ENCODE results near the gene RNF225.
"Not testable (repeated sequence)": the region's sequence is repeated elsewhere in the genome, so short reads cannot be mapped to it uniquely, and the experiment has no call there.

Gene RNF225

DNA sequence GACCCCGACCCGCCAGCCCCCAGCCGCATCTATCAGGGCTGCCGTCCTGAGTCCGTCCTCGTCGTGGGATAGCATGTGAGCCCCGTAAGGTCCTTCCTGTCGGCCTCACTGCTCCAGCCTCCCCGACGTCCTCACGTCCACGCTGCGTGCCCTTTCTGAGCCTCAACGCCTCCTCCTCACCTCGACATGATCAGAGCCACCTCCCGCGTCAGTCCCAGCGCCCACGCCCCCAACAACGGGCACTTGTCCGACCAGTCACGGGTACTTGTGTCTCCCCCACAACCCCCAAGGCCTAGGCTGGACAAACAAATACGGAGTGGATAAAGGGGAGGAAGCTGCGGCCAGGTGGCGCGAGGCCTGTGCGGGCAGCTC, 33.6 kb upstream of the RNF225 start:
- FAIRE-seq: no peak
- peak; percentile 50 for DNase-seq (ENCODE audit: low spot score)

DNA sequence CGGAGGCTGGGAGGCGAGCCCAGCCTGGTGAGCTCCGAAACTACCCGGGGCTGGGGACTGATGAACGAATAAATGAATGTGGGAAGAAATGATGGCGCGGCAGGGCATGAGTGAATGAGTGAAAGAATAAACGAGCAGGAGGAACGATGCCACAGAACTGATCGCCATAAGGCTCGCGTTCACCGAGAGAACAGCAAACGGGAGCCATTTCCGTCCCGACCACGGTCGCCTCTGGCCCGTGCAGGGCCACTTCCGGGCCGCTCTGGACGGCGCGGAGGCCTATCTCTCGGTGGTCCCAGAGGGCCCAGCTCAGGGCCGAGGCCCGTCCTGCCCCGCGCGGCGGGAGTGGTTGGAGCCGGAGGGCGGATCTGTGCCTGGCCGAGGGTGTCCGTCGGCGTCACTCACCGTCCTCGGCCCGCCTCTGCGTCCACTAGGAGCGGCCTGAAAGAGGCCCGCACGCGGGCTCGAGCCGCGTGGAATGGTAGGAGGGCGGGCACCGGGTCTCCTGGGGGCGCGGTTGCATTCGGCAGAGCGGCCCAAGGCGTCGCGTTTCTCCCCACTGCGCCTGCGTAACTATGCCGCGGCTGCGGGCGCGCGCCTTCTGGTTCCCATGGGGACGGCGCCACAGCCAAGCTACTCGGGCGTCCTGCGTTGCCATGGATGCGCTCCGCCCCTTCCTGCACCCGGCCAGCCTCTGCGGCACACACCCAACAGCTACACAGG, 33.0 kb upstream of the RNF225 start, which contains the start of gene ZNF497:
ZNF497 (minus strand) TSS at position 480 of the 723 bp plus-strand sequence. CDS start 5,116 bp downstream, outside the sequence.
- DNase-seq (ENCODE audit: low spot score): peak; percentile 98
- peak; percentile 89 for FAIRE-seq

DNA sequence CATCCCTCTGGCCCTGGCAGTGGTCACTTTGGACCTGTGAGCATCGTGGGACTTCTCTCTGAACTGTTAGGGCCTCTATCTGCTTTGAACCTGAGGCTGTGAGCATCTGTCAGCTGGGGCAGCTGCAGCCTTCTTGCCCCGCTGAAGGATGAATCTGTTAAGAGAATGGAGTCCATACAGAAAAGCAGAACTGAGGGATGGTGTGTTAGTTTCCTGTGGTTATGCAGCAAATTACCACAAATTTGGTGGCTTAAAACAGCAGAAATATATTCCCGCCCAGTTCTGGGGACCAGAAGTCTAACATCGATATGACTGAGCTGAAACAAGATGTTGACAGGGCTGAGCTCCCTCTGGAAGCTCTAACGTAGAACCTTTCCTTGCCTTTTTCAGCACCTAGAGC, 31.3 kb upstream of the RNF225 start:
- no peak for DNase-seq (ENCODE audit: low spot score)
- no peak for FAIRE-seq

DNA sequence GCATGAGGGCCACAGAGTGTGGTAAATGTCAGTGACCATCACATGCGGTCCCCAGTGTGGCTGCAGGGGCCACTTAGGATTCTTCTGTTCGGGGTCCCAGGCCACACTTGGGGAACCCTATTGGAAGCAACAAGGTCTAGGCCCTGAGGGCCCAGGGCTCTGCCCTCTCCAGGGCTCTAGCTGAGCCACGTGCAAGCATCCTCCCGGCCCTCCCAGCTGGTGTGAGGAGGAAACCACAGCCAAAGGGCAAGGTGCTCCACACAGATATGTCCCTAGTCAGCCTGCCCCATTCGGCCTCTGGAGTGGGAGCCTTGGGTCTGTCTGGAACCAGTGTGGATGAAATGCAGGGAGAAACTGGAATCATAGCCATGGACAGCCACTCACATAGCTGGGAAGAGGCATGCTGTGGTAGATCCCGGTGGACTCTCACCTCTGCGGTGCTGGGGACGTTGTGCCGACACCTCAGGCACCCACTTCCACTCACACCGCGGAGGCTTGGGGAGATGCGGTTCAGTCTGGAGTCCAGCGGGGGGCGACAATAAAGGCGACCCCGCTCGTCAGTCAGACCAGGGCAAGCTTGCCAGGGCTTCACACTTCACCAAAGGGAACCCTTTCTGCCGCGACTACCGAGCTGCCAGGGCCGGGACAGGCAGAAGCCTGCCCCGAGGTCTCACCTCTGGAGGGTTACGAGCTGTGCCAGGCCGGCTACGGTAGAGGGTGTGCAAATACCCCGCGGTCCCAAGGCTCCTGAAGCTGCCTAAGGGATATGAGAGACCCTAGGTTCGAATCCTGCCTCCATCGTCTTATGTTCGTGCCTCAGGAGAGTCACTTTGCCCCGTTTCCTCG, 28.6 kb upstream of the RNF225 start:
- no peak for DNase-seq (ENCODE audit: low spot score)
- FAIRE-seq: no peak

DNA sequence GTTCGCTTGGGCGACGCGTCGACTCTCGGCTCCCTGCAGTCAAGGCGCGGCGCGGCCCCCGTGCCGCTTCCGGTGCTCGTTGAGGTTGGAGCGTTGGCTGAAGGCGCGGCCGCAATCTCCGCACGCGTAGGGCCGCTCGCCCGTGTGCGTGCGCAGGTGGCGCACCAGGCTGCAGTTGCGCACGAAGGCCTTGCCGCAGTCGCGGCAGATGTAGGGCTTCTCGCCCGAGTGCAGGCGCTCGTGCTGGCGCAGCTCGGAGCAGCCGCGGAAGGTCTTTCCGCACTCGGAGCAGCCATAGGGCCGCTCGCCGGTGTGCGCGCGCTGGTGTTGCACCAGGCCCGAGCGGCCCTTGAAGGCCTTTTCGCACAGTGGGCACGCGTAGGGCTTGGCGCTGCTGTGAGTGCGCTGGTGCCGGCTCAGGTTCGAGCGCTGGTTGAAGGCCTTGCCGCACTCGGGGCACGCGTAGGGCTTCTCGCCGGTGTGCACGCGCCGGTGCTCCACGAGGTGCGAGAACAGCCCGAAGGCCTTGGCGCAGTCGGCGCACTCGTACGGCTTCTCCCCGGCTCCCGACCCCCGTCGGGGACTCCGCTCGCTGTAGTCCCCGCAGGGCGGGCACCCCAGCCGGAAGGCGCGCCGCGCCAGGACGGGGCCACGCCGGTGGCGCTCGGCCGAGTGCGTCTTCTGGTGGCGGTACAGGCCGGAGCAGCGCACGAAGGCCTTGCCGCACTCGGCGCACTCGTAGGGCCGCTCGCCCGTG, 27.6 kb upstream of the RNF225 start:
- no peak for DNase-seq (ENCODE audit: low spot score)
- no peak for FAIRE-seq

DNA sequence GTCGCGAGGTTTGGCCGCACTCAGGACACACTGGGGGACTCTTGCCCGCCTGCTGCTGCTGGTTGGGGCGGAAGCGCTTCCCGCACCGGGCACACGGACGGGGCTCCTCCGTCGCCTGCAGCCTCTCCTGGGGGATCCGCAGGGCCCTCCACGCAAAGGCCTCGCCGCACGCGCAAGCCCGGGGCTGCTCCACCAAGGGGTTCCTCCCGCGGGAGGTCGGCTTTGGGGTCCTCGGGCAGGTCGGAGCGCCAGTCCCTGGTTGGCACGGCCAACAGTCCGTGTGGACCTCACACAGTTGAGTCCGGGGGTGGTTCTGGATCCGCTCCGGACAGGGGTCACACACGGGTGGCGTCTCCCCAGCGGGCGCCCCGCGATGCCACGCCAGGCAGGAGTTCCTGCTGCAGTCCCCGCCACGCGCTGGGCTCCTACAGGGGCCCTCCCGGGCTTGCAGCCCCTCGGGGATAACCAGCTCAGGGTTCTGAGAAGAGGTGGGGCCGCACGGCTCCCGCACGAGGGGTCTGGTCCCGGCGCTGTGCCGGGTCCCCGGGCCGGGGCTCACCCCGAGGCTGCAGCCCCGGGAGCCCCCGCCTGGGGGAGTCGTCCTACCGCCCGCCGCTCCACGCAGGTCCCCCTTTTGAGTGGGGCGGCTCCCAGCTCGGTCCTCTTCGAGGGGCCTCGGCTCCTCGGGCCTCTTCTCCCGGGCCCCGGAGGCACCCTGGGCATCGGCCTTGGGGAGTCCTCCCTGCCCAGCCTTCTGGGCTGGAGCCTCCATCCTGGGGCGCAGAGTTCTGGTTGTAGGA, 26.7 kb upstream of the RNF225 start:
- FAIRE-seq (no peak), DNase-seq (ENCODE audit: low spot score) (no peak)

DNA sequence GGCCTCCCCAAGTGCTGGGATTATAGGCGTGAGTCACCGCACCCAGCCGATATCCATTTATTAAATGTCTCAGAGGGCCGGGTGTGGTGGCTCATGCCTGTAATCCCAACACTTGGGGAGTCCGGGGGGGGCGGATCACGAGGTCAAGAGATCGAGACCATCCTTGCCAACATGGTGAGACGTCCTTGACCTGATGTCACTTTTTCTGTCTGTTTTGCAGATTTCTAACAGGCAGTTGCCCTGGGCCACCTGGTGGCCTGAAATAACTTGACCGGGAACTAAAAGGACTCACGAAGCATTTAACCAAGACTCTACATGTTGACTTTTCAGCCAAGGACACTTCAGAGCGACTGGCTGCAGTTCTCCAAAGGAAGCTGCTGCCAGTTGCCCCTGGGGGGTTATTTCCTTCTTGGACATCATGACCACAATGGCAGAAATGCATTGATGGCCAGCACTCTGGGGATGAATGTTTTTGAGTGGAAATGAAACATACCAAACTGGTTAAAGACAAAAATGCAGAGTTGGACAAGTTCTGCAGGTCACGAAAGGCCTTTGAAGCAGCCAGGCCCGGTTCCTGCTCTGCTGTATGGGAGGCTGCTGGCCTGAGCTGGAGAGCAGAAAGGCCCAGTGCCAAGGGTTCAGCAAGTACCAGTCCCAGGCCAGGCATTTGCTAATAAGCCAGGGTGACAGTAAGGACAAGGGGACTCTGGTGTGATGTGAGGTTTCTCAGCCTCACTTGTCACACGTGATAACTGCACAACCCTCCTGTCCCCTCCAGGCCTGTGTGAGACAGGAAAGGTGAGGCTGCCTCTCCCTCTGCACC, 22.9 kb upstream of the RNF225 start:
- no peak for DNase-seq (ENCODE audit: low spot score)

DNA sequence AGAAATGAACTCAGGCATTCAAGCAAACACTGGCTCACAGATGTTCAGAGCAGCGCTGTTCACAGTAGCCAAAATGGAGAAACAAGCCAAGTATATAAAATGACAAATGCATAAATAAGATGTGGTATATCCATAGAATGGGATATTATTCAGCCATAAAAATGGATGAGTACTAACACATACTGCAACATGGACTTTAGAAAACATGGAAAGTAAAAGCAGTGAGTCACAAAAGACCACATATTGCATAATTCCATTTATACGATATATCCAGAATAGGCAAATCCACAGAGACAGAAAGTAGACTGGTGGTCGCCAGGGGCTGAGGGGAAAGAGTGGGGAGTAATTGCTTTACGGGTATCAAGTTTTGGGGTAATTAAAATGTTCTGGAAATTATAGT, 21.3 kb upstream of the RNF225 start:
- FAIRE-seq: no peak
- DNase-seq (ENCODE audit: low spot score): no peak

More for the DNA sequence above, 22.9 kb upstream of the RNF225 start:
- no peak for FAIRE-seq

DNA sequence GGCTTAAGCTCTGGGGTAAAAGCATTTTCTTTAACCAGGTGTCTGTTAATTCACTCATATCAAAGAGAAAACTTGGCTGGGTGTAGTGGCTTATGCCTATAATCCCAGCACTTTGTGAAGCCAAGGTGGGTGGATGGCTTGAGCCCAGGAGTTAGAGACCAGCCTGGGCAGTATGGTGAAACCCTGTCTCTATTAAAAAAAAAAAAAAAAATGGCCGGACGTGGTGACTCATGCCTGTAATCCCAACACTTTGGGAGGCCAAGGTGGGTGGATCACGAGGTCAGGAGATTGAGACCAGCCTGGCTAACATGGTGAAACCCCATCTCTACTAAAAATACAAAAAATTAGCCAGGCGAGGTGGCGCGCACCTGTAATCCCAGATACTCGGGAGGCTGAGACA, 18.7 kb upstream of the RNF225 start:
- not testable (repeated sequence) for FAIRE-seq

DNA sequence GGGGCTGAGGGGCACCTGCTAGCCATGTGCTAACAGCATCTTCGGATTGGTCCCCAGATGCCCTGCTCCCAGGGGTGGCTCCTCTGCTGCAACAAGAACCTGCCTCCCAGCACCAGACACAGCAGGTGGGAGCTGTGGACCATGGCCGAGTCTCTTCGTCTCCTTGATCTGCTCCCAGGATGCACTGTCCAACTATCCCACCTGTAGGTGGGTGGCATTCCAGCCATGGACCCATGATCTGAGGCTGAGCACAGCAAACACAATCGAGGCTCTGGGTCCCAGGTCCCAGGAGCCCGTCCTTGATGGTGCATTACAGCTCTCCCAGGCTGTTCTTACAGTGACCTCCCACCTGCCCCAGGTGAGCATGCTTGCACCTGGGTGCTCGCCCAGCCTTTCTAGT, 16.2 kb upstream of the RNF225 start:
- FAIRE-seq: no peak
- no peak for DNase-seq (ENCODE audit: low spot score)

More for the DNA sequence above, 18.7 kb upstream of the RNF225 start:
- not testable (repeated sequence) for DNase-seq (ENCODE audit: low spot score)

DNA sequence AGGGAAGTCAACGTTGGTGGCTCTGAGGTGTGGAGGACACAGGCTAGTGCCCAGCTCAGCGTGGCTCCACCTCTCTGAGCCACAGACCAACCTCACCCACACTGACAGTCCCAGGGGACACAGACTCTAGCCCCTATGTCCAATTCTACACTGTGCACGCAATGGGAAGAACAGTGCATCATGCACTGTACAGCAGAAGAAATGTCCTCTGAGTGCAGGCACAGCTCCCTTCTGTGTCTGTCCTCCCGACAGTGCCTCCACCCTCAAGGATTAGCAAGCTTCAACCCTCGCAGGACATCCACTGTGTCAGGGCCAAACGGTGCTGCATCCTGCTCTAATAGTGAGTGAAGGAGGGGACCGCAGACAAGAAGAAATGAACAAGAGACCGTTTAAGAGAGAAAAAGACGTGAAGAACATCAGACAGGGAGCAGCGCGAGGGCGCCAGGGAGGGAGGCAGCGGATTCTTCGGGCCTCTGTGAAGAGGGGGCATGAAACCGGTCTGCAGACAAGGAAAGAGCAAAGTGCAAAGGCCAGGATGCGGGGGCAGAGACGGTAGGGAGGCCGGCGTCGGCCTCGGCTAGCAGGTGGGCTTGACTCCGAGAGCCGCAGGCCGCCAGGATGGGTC, 15.3 kb upstream of the RNF225 start:
- DNase-seq (ENCODE audit: low spot score): no peak
- FAIRE-seq: no peak

DNA sequence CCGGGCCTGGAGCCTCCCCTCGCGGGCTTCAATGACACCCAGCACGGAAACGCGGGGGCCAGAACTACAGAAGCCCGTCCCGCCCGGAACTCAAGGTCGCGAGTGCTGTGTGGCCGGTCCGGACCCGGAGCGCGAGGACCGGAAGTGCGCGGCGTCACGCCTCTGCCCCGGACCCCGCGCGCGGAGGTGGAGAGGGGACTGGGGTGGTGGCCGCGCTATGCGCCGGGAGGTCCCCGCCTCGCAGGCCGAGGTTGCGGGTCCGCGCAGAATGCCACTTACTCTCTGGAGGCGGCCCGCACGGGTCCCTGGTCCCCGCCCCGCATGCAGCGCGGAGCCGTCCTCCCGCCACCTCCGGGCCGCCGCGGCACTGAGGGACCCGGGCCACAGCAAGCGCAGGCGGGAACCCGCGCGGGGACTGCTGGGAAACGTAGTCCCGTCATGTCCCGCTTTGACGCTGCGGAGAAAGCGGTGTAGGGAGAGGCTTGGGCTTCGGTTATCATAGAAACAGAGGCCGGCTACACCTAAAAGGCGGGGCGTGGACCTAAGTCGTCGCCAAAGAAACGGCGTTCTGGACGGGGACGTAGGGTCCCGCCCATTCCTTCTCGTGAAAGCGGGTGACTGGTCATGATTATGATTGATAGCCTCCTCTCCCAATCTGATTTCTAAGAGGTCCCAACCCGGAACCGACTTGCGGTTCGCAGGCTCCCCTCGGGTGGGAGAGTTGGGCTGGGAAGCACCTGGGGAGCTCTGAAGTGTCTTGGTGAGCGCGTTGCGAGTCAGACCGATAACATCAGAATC, 14.6 kb upstream of the RNF225 start, which contains the start of gene ZNF837:
ZNF837 (minus strand) TSS at position 369 of the 798 bp plus-strand sequence. CDS start 11,698 bp downstream, outside the sequence.
- FAIRE-seq (peak; percentile 75), DNase-seq (ENCODE audit: low spot score) (peak; percentile 95)

DNA sequence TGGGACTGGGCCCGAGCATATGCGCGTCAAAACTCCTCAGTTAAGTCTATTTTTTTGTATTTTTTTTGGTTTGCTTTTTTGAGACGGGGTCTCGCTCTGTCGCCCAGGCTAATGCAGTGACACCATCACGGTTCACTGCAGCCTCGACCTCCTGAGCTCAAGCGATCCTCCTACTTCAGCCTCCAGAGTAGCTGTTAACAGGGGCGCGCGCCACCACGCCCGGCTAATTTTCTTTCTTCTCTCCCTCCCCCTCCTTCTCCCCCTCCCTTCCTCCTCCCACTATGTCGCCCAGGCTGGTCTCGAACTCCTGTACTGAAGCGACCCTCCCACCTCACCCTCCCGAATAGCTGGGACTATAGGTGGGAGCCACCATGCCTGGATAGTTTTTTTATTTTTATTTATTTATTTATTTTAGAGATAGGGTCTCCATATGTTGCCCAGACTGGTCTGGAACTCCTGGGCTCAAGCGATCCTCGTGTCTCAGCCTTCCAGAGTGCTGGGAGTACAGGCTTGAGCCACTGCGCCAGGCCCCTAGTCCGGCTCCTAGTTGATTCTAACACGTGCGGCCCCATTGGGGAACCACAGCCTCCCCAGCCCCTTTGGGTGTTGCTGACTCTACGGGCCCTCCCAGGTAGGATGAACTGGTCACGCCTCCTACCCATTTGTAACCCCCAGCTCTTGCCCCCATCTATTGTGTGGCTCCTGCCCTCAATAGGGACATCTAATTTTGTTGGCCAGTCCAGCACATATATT, 13.8 kb upstream of the RNF225 start:
- DNase-seq (ENCODE audit: low spot score) (no peak), FAIRE-seq (no peak)

DNA sequence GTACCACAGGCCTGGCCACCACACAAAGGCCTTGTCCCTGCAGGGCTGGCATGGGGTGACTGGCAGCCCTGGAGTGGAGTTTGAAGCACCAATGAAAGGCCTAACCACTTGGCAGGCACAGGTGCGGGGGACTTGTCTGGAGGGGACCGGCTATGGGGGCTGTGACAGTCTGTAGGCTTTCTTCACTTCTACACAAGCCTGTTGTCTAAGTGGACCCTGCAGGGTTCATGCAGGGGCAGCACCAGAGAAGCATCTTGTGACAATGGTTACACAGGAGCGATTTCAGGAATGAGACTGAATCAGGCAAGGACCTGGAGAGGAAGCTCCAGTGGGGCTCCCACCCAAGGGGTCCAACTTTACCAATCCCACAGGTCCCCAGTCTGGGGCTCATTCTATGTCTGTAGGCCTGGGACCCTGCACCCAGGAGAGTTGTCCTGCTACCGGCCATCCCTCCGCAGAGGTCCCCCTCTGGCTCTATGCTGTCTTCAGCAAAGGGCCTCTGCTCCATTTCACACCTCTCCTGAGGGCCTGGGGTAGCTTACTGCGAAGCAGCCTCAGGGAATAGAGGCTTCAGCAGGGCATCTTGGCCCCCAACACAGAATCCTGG, 12.4 kb upstream of the RNF225 start:
- no peak for FAIRE-seq
- no peak for DNase-seq (ENCODE audit: low spot score)

DNA sequence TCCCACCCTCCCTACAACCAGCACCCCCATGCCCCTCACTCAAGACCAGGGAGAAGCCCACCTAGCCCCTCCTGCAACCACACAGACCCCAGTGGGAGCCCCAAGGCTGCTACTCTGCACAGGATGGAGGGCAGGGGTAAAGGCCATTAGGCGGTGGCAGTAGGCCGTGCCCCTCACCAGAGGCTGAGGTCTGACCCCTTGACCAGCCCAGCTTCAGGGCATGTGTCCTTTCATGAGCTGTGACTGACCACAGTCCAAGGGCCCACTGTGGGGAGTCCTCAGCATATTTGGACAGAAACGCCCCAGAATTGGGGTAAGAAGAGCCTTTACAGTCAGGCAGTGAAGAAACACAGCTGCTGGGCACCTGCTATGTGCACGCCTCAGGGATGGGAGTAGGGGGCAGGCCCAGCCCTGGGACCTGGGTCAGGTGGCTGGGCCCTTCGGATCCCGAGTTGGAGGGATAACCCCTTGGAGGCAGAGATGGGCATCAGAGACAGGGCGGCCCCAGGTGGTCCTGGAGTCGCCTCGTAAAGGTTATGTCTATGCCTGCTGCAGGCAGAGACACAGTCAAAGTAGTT, 10.1 kb upstream of the RNF225 start:
- no peak for FAIRE-seq

DNA sequence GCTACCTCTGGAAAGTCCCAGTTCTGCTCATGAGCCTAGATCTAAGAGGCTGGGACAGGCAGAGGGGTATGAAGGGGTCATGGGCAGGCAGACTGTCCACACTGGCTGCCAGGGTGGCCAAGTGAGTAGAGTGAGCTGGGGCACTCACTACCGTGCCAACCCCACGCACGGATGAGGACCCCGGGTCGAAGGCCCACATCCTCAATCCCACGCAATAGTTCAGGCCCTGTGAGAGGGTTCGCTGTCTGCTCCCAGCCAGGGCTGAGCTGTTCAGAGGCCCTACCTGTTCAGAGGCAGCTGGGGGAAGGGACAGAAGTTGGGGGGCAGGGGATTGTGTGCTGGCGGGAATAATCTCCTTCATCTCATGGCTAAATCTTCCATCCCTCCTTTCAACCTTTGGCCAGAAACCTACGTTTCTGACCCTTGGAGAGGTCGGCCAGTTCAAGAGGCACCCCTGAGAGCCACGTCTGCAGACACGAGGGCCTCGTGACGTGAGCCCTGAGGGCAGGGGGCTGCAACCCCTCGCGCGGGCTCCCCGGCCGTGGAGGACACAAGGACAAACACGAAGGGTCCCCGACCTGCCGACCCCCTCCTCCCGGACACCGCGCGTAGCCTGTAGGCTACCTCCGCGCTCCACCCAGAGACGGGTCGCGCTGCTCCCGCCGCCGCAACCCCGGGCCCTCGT, 9.4 kb upstream of the RNF225 start:
- DNase-seq (ENCODE audit: low spot score) (no peak), FAIRE-seq (no peak)

More for the DNA sequence above, 10.1 kb upstream of the RNF225 start:
- DNase-seq (ENCODE audit: low spot score): no peak
